ENCODE measurements around the gene C3orf52.

The C3orf52 gene

DNA sequence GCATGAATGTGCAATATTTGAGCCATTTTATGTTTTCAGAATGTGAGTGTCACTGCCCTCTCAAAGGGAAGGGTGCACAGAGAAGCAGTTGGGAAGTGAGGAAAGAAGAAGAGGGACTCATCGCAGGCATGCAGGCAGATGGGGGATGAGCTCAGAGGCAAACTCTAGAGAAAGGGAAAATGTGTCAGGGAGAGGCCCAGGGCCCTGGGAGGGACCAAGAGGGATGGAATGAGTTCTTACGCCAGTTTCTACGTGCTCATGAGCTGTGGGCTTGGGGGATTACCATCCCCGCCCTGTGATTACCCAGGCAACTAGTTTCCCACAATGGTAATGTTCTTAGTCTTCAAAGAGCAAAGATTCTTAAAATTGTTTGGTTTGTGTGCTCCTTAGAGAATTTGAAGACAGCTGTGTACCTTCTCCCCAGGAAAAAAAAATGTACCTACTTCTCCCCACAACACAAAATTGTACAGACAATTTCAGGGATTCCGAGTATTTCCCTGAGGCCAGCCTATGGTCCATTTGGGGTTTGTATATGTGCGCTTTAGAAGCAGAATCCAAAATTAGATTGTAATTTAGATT, 29.1 kb downstream of the C3orf52 start:
- TF ChIP-seq, protein P1, sequence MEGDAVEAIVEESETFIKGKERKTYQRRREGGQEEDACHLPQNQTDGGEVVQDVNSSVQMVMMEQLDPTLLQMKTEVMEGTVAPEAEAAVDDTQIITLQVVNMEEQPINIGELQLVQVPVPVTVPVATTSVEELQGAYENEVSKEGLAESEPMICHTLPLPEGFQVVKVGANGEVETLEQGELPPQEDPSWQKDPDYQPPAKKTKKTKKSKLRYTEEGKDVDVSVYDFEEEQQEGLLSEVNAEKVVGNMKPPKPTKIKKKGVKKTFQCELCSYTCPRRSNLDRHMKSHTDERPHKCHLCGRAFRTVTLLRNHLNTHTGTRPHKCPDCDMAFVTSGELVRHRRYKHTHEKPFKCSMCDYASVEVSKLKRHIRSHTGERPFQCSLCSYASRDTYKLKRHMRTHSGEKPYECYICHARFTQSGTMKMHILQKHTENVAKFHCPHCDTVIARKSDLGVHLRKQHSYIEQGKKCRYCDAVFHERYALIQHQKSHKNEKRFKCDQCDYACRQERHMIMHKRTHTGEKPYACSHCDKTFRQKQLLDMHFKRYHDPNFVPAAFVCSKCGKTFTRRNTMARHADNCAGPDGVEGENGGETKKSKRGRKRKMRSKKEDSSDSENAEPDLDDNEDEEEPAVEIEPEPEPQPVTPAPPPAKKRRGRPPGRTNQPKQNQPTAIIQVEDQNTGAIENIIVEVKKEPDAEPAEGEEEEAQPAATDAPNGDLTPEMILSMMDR (IDR thresholded peaks at IDR 0.05; ENCODE audit: extremely low read depth, missing control alignments), result no peak
- no peak for DNase-seq (ENCODE audit: low spot score)

DNA sequence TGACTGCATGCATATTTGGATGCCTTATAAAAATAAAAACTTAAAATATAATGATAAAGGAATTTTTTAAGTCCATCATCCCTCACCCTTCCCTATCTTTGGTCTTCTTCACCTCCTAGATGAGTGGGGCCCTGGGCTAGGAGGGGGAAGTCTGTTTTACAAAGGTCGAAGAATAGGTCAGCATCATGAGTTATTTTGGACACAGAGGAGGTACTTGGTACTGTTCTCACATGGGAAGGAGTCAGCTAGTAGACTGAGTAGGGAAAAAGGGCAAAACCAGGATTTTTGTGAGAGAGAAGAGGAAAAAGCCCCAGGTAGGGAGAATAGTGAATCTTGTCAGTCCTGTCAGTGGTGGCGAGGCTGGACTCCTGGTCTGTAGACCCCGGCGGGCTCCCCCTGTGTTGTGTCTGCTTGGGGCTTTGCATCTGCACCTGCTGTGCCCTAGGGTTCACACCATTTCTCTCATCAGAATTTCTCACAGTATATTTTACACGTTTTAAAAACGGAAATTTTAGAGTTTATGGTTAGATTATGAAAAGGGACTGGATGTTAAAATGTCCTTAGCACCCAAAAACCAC, 29.7 kb downstream of the C3orf52 start:
- no peak for DNase-seq (ENCODE audit: low spot score)
- TF ChIP-seq, protein P1 (IDR thresholded peaks at IDR 0.05; ENCODE audit: extremely low read depth, missing control alignments), result no peak

DNA sequence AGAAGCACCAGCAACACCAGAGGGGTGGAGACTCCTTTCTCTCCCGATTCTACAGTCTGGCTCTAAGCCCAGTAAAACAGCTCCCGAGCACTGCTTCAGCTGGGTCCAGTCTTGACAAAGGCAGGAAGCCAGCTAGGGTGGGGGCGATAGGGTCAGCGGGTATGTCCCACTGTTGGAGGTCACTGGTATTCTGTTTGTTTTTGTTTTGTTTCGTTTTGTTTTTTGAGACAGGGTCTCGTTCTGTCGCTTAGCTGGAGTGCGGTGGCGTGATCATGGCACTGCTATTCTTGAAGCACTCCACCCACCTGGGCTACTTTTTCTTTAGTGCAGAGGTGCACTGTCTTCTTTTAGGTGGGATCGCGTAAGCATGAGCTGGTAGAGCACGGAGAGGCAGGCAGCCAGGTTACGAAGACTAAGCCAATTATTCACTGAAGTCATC, 30.6 kb downstream of the C3orf52 start:
- TF ChIP-seq, protein P1 (IDR thresholded peaks at IDR 0.05; ENCODE audit: extremely low read depth, missing control alignments), result no peak
- no peak for DNase-seq (ENCODE audit: low spot score)

DNA sequence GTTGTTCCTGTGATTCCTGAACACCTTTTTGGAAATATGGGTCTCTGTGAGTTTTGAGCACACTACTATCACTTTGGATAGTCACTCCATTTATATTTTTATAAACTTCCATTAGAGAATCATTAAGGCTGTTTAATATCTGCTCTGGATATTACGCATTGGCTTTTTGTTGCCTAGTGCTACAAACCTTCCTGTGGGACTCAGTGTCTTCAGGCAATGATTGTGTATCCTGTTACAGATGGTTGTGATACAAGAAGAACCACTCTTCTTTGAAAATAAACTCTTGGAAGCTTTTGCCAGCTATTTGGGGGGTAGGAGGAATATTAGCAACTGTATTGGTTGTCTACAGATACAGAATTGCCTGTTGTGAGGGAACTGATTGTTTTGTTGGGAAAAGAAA, 31.2 kb downstream of the C3orf52 start:
- no peak for DNase-seq (ENCODE audit: low spot score)
- TF ChIP-seq, protein P1 (IDR thresholded peaks at IDR 0.05; ENCODE audit: extremely low read depth, missing control alignments), result no peak

DNA sequence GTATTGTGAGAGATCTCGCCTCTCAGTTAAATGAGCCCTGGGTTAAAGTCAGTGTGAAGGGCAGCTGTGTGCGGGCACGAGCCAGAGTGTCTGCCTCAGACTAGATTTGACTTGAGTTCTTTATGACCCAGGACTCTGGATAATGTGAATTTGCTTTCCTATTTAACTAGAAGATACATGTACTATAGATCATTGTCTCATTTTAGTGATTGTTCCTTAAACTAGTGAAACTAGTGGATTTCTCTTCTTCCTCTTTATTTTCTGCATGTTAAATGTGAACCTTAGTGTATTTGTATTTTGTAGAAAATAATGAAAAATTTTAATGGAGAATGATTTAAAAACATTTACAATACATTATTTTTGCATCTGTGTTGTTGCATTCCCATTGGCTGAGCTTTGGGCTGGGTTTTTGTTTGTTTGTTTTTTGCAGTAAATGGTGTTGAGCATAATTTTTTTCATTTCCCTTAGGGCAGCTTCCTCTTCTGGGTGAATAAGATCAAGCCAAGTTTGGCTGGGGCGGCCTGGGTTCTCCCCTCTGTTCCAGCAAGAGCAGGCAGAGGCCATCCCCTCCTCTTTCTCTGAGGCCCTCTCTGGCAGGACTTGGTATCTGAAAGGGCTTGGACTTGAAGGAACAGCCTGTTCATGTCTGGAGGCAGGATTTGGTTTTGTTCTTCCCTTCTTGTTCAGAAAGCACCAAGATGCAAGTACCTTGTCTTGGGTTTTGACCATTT, 31.8 kb downstream of the C3orf52 start:
- TF ChIP-seq, protein P1 (IDR thresholded peaks at IDR 0.05; ENCODE audit: extremely low read depth, missing control alignments), result no peak
- no peak for DNase-seq (ENCODE audit: low spot score)

DNA sequence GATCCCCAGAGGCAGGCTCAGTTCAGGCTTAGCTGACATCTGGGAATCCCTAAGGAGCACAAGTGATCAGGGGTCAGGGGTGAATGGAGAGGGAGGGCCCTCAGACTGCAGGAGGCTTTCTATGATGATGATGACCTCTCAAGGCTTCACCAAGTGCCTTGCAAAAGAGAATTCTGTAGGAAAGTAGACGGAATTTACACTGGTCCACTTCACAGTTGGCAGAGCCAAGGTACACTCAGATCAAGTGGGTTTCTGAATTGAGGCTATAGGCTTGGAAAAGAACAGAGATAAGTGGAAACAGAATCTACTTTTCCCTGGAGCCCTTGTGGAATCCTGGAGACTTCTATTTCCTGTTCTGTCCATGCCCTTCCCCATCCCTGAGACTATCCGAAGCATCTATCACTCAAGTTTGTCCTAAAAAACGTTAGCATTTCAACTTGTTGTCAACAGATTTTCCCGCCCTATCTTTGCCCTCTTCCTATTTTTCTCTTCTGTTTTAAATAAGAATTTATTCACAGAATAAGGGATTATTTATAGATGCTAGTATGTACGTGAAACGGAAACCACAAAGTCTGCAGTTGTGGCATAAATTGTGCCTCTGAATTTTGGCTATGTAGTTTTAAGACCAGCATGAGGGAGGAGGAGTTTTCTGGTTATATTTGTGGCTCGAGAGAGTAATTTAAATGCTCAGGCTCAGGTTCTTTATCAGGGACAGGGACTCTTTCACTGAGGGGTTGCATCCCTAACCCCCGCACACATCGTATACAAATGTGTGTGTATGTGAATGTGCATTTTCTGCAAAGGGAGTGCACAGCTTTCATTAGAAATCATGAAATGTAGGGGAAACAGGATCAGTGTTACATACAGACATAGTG, 34.0 kb downstream of the C3orf52 start:
- TF ChIP-seq, protein P1 (IDR thresholded peaks at IDR 0.05; ENCODE audit: extremely low read depth, missing control alignments), result no peak
- DNase-seq (ENCODE audit: low spot score), result no peak
